NCI-H2107 treated with DMSO at 0.1 percent for 48 hours (cell line): ENCODE measurements around the gene ZFYVE26.
A peak's percentile ranks its signal among the peaks of the same experiment; 100 is the strongest.
"Not testable (repeated sequence)": the region's sequence is repeated elsewhere in the genome, so short reads cannot be mapped to it uniquely, and the experiment has no call there.

ENCODE experiments used
- DNase-seq: peaks from one replicate; lab custom pipeline; 2025; ENCODE audit not compliant: unreplicated experiment; lab: John Stamatoyannopoulos, UW

Gene ZFYVE26

DNA sequence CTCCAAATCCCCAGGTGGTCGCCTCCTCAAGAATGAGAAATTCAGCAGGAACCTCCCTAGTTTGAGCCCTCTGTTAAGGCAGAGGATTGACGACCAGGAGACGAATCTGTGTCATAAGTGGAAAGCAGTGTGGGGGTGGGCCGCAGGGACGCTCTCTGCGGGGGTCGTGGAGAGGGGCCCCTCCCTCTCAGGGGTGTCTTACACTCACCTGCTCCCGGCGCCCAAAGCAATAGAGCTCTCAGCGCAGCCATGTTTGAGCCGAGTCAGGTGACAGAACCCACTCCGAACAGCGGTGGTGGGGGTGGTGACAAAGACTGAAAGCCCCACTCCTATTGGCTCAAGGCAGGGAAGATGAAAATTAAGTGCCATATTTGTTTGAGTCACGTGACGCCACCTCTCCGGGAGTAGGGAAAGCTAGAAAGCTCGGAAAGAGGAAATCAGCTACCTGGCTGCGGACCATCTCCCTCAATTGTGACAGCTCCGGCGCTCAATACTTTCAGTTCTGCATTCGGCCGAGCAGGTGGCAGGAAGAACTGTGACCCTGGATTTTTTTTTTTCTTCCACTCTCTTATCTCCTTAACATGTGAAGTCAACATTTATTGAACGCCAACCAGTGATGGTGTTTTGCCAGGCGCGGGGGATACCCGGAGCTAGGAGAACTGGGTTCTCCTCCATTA lies at the start of gene ZFYVE26:
TSS of gene ZFYVE26 (minus strand) at position 265 of the 677 bp plus-strand sequence. CDS start 627 bp downstream, outside the sequence.
- DNase-seq: peak; percentile 100

DNA sequence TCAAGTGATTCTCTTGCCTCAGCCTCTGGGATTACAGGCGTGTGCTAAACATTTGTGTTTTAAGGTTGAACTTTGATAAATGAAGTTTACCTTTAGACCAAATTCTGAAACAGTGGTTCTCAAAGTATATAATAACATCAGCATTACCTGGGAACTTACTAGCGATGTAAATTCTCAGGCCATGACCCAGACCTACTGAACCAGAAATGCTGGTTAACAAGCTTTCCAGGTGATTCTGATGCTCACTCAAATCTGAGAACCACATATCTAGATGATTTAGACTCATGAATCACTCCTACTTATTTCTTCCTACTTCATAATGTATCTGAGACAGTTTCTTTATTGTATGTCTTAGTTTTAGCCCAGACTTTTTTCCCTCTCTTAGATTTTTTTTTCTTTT lies 46.8 kb upstream of the ZFYVE26 start:
- no peak for DNase-seq

DNA sequence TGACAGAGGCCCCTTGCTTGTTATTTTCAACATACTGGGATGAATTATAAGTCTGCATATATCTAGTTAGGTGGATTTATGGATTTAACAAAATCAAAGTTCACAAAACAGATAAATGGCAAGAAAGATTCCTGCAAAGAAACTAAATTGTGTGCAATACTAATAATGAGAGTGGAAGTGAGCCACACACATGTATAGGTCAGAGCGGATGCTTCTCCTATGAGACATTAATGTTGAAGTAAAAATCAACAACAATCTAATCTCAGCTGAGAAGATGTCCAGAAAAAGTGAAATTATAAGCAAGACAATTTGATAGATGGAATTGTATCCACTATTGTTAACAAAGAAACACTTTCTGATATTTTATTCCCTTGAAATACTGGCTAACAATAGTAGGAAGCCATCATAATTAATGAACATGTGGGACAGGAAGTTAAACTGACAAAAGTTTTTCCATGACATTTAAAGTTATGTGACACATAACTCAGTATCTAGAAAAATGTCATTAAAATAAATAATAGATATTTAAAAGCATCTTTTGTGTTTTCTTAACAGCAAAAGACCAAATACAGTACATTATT lies 42.9 kb upstream of the ZFYVE26 start:
- no peak for DNase-seq

DNA sequence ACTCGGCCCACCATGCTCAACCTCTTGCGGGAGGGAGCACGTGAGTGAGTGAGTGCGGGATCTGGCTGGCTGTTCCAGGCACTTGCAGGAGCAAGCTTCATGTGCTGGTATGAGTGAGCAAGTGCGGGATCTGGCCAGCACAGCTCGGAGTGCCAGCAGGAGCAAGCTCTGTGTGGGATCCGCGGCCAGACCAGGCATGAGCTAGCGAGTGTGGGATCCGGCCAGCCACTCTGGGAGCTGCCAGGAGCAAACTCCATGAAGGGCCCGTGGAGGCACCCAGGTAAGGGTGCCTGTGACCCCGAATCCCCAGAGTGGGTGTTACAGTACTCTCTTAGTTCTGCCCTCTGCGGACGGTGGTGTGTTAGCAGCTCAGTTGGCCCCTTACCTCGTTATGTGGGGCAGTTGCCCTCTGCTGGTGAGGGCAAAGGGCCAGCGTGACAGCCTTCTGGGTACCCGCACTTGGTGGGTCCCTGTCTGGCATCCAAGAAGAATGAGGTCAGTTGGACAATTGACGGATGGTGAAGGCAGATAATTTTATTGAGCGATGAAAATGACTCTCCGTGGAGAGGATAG lies 41.5 kb upstream of the ZFYVE26 start:
- no peak for DNase-seq

DNA sequence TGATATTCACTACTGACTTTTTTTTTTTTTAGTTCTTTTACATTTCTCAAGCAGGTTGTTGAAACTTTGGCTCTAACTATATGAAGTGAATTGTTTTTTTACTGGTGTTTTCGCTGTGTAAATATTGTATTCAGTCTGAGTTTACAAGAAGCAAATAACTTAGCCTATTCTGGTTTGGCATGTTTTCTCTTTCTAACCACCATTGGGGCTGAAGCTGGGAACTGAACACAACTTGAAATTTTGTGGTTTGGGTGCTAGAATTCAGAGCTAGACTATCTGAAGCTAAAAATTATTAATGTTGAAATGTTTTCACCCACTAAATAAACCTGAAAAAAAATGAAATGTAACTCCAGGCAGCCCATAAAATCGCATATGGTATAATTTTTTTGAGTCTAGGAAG lies 40.4 kb upstream of the ZFYVE26 start:
- no peak for DNase-seq

DNA sequence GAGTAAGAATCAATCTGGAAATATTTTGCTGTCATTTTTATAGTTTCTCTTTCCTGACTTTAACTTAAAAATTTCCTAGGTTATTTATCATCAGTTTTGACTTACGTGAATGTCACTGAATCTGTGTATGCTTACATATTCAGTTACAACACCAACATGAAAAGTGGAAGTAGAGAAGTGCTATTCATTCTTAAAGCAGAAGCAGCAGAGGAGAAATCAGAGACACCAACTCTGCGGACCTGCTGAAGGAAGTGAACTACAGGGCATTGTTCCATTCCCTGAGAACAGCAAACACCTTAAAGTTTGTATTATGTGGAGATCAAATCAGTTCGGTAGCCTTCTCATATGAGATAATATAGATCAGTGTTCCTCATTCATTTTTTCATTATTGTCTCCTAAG lies 37.3 kb upstream of the ZFYVE26 start:
- DNase-seq: no peak

DNA sequence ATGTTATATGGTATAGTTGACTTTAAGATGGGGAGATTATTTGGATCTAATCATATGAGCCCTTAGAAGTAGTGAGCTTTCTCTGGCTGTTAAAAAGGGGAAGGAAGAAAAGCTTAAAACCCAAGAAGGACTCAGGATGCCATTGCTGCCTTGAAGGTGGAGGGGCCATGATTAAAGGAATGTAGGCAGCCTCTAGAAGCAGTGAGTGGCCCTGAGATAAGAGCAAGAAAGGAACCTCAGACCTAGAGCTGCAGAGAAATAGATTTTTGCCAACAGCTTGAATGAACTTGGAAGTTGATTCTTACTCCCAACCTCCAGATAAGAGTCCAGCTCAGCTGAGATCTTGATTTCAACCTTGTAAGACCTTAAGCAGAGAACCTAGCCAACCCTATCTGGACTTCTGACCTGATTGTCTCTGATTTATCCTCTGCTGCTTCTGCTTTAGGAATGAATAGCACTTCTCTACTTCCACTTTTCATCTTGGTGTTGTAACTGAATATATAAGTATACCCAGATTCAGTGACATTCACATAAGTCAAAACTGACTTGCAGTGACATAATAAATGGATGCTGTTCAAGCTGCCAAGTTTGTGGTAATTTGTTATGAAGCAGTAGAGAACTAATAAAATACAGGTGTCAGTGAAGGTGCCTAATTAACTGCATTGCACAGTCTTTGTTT lies 36.7 kb upstream of the ZFYVE26 start:
- DNase-seq: no peak

DNA sequence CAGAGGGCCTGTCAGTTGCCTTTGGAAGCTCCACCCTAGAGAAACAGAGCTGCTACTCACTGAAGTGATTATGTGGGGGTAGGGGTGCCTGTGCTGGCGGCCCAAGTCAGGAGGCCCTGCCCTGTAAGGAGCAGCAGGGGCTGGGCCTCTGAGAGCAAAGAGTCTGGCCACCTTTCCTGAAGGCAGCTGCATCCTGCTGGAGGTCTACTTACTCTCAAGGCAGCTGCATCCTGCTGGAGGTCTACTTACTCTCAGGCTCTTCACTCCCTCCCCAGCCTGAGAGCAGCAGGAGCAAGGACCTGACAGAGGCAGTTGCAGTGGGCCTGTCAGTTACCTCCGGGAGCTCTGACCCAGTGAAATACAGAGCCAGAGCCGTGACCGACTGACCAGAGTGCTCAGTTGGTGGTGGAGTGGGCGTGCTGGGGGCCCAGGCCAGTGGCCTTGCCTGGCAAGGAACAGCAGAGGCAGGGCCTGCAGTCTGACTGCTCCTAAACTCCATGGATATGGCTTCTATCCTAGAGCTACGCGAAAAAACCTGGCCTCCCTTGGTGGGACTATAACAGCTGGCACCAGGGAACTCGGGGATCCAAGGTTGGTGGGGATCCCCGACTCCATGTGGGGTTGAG lies 35.5 kb upstream of the ZFYVE26 start:
- no peak for DNase-seq

DNA sequence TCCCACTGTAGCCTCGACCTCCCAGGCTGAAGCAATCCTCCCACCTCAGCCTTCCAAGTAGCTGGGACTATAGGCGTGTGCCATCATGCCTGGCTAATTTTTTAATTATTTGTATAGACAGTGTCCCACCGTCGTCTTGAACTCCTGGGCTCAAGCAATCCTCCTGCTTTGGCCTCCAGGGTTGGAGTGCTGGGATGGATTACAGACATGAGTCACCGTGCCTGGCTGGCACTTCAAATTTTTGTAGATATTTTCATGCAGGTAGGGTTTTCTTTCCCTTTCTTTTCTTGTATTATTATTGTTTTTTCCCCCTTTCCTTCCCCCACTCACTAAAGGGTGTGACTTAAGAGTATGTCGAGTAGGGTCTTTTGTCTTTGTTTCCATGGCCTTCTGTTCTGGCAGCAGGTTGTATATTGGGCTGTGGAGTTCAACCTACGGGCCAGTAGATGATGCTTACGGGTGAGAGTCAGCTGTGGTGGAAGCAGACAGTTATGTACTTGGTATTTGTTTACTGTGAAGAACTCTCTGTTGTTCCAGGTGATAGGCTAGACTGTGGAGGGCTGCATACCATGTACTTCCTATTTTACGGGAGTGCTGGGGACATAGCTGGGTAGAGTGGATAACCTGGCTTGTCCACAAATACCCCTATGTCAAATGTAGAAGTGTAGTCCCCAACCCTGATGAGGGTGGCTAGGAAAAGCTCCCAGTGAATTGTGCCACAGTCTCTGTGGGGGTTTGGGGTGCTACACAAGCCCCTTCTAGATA lies 33.9 kb upstream of the ZFYVE26 start:
- DNase-seq: no peak

DNA sequence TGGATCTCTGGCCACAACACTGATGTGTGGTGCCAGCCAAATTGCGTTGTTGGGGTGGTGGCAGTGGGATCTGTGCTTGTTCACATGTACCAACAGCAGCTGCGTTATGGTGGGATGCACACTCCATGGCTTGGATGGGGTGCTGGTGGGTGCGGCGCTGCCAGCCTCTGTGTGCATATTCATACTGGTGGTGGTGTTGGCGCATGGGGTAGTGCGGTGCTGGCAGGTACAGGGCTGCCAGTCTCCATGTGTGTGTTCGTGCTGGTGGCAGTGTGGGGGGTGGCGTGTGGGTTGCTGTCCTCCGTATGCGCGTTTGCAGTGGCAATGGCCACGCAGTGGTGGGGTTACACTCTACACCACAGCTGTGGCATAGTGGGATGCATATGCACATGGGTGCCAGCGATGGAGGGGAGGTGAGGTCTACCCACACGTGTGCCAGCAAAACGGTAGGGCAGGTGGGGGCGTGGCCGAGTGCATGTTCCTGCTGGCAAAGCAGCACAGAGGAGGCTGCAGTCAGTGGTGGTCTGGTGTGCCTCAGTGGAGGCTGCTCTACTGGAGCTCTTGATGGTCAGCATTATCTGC lies 29.7 kb upstream of the ZFYVE26 start:
- no peak for DNase-seq

DNA sequence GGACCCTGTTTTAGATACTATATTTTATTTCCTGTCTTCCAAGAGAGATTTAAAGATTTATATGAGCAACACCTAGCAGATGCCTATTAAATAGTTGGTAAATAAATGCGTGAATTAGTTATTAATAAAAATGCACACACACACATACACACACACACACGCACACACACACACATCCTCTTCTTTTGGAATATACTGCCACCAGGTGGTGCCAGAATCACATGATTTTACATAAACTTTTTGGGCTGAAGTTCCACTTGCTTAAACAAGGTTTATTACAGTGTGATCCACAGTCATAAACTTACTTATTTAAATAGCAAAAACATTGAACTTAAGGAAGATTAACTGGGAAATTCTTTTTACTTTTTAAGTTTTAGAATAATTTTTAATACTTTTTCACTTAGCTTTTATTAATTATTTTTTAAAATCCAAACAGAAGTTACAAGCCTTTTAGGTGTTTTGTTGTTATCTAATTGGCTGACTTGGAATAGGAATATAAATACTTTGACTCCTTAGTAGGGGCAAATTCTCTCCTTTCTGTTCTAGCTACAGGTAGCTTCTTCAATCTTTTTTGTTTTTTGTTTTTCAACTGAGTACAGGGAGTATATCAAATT lies 20.7 kb upstream of the ZFYVE26 start:
- peak; percentile 64 for DNase-seq

DNA sequence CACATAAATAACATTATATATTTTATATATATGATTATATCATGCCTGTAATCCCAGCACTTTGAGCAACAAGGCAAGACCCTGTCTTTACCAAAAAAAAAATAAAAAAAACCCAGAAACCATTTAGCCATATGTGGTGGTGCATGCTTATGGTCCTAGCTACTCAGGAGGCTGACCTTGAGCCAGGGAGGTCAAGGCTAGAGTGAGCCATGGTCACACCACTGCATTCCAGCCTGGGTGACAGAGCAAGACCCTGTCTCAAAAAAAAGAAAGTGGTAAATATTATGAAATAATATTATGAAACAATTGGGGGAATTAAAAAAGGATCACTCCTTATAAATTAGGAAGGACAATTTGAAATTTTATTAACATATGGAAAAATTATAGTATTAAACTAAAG lies 19.2 kb upstream of the ZFYVE26 start:
- DNase-seq: no peak

DNA sequence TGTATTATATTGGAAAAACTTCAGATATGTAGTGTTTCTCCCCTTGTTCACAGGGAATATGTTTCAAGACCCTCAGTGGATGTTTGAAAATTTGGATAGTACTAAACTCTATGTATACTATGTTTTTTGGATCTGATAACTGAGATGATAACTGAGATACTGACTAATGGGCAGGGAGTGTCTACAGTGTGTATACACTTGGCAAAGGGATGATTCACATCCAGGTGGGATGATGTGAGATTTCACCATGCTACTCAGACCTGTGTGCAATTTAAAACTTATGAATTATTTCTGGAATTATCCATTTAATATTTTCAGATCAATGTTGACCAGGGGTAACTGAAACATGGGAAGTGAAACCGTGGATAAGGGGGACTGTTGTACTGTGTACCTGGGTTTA lies 17.0 kb upstream of the ZFYVE26 start:
- DNase-seq: no peak

DNA sequence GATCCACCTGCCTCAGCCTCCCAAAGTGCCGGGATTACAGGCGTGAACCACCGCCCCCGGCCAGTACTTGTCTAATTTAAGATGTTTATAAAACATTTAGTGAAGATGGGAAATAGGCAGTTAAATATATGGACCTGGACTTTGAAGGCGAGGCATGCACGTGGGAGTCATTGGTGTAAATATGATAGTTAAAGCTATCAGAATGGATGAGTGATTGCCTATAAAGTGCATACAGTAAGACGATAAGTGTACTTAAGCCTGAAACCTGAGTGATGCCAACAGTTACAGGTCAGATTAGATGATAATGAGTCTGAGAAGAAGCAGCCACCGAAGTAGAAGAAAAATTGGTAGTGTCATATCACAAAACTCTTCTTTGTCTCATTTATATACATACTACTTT lies 14.7 kb upstream of the ZFYVE26 start:
- DNase-seq: no peak

DNA sequence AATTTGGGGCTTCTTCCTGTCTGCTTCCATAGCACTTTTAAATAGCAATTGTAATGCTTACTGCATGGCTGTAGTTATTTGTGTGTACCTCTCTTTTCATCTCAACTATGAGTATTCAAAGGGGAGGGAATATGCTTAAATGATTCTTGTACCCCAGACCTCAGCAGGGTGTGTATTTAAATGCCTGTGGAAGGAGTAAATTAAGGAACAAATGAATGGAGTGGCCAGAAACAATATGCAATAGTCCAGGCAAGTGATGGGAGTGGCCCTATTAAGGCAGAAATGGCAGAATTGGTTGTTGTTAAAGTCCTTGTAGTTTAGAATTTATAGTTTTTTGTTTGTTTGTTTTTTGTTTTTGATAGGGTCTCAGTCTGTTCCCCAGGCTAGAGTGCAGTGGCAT lies 4.7 kb upstream of the ZFYVE26 start:
- DNase-seq: no peak

DNA sequence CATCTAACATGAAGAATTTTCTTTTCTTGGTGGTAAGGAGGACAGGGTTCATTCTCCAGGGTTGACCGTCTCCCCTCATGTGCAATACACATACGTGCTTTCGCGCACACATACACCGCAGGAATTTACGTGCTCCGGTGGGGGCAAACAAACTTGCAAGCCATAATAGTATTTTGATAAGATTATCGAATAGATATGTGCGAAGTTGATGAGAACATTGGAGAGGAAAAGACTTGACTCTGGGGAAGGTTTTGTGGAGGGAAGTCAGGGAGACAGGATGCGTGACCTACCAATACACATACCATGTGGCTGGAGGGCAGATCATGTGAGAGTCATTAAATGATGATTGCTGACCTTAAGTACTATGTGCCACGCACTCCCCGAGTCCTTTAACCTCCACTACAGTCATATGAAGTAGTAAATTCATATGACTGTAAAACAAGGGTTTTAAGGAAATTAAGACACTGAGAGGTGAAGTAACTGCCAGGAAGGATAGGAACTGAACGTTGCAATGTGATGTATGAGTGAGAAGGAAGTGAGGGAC lies 4.1 kb upstream of the ZFYVE26 start:
- DNase-seq: no peak

DNA sequence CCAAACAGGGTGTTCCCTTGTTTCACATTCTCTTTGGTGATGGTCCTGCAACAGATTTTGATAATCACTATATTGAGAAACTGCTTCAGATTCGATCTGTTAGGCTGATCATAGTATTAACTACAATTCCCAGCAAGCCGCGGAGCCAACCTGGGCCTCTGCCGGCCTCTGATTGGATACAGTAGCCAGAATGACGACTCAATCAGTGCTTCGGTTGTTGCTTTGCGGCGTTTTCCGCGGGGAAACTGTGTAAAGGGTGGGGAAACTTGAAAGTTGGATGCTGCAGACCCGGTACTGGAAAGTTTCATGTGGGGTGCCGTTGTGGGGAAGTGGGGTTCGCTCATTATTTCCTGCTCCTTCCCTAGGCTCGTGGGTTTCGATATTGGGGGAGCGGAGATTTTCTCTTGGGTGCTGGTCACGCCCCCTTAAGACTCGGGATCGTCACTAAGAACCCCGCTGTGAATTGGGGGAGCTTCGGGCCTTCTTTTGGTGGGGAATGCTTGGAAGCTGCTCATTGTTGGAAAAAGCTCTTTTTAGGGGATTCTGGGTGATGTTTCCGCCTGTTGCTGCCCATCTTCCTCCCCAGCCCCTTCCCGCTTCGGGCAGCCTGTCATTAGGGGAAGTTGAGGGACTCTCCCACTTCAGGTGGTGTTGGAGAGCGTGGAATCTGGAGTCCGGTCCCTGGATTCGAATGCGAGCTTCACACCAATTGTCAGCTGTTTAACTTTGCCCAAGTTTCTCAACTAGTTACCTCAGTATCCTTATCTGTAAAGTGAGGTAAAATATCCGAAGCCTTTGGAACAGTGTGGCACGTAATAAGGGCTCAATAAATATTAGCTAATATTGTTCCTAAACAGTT lies 3.4 kb upstream of the ZFYVE26 start, which contains the start of gene RAD51B:
TSS of gene RAD51B (plus strand) at position 217 of the 859 bp plus-strand sequence.
- peak; percentile 63 for DNase-seq

DNA sequence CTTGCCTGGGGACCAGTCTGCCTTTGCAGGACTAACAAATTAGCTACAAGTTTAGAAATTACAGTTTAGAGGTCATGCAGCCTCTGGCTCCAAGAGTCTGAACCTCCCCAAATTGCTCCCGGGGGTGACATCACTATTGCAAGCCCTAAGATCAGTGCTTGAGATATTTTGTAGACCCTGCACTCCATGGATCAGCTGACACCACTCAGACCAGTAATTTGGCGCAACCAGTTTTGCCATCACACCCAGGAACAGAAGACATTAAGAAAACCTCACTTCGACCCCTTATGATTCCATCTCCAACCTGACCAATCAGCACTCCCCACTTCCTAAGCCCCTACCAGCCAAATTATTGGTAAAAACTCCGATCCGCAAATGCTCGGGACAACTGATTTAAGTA lies 2.1 kb upstream of the ZFYVE26 start:
- DNase-seq: not testable (repeated sequence)
